Thyroid gland (tissue), 4 donors: Measurements from ENCODE around the gene SUPT6H. TPM values are rescaled to one million over a fixed set of nuclear protein-coding genes. Genes with fewer than 3 reads are reported as not detected.

Source experiments
- DNase-seq, 2 donors: peaks; one replicate each; pipeline ENCODE4 v3.0.0-alpha.2; 2019
- H3K27ac ChIP-seq, 3 donors: fragments of 200-600 bp; sonication (generic); 1 replicate in 2 of 3; 2 replicates in 1 of 3; pipeline ENCODE4 v1.5.1; 2016 to 2019; ENCODE audit warnings: mild to moderate bottlenecking in 1 of 3, moderate library complexity in 1 of 3
- H3K27me3 ChIP-seq: fragments of 200-600 bp; sonication (generic); one replicate; pipeline ENCODE4 v1.5.1; 2019
- H3K36me3 ChIP-seq, 2 donors: fragments of 200-600 bp; sonication (generic); one replicate each; pipeline ENCODE4 v1.5.1; 2016 to 2019
- H3K4me1 ChIP-seq, 2 donors: fragments of 200-600 bp; sonication (generic); one replicate each; pipeline ENCODE4 v1.5.1; 2017 to 2019
- H3K4me3 ChIP-seq, 3 donors: fragments of 200-600 bp; sonication (generic); replicated peaks in 1 of 3; 1 replicate in 2 of 3; 2 replicates in 1 of 3; pipeline ENCODE4 v1.5.1; 2016; ENCODE audit warnings: mild to moderate bottlenecking in 1 of 3
- H3K9me3 ChIP-seq: fragments of 200-600 bp; sonication (generic); one replicate; pipeline ENCODE4 v1.5.1; 2017
- CTCF ChIP-seq, 6 experiments: fragments of 200-600 bp in 3 of 6; fragments of 450-650 bp in 3 of 6; sonication (generic) in 3 of 6; IDR thresholded peaks; one replicate each; pipeline ENCODE4 v1.5.1; 2016 to 2019; ENCODE audit warnings: antibody characterized with exemption in 6 of 6, mild to moderate bottlenecking in 2 of 6, inconsistent platforms in 1 of 6, moderate library complexity in 1 of 6
- POLR2A ChIP-seq, 2 donors: fragments of 450-650 bp; IDR thresholded peaks; one replicate each; pipeline ENCODE4 v1.6.1; 2017; ENCODE audit warnings: antibody characterized with exemption in 2 of 2, mild to moderate bottlenecking in 2 of 2, moderate library complexity in 1 of 2
- WGBS, 2 donors: methylation state at CpG; one replicate each; pipeline ENCODE4 v1.1.5; 2017; 5-methylcytosine and 5-hydroxymethylcytosine counted together
- intact Hi-C: fragments of 100-400 bp; cut with DNase I; formaldehyde crosslinking; loops from one replicate; pipeline ENCODE4 v1.15.1; 2023
- total RNA-seq, 4 donors: library from RNA; depleted of rRNA; stranded (reverse); fragments of >200 nt; gene quantifications; one replicate each; pipeline ENCODE4 v1.2.3, GENCODE V29; 2016

SUPT6H gene
- total RNA-seq, 4 donors from 2014 or later = 49.2 to 117 (median 61.6) TPM

GRCh38 chr17:28615260-28615940 lies 46.6 kb upstream of the SUPT6H start:
- peaks cover 62 to 65% of the 10 kb centered on the region in 2 donors for H3K36me3 ChIP-seq
- H3K4me3 ChIP-seq = no peak overlapping the region
- H3K4me1 ChIP-seq = peaks cover 0 to 6% of the 10 kb centered on the region in 2 donors
- no peak for DNase-seq
- TF ChIP-seq POLR2A (IDR thresholded peaks at IDR 0.05) = no peak
- TF ChIP-seq CTCF (IDR thresholded peaks at IDR 0.05) = no peak
- no peaks in the 10 kb centered on the region for H3K27me3 ChIP-seq
- WGBS, 2 donors = 92 to 96% methylated on average over 4 of the region's 4 CpGs
- no peaks in the 10 kb centered on the region for H3K9me3 ChIP-seq
- intact Hi-C loops = no loop called here
- H3K27ac ChIP-seq = no peak overlapping the region

GRCh38 chr17:28616281-28616680 lies 45.7 kb upstream of the SUPT6H start:
- Histone ChIP-seq H3K27me3 (no peaks in the 10 kb centered on the region), H3K36me3 (peaks cover 71 to 74% of the 10 kb centered on the region in 2 donors), H3K27ac (no peak overlapping the region), H3K9me3 (no peaks in the 10 kb centered on the region), H3K4me1 (peaks cover 0 to 6% of the 10 kb centered on the region in 2 donors), H3K4me3 (no peak overlapping the region)
- no peak for DNase-seq
- WGBS, 2 donors = 88 to 90% methylated on average over 7 of the region's 7 CpGs
- TF ChIP-seq POLR2A (IDR thresholded peaks at IDR 0.05) (no peak), CTCF (IDR thresholded peaks at IDR 0.05) (no peak)
- intact Hi-C loops = no loop called here

GRCh38 chr17:28618464-28618863 lies 43.5 kb upstream of the SUPT6H start:
- intact Hi-C loops = no loop called here
- Histone ChIP-seq H3K27me3 (no peaks in the 10 kb centered on the region), H3K36me3 (peaks cover 89 to 92% of the 10 kb centered on the region in 2 donors), H3K27ac (no peak overlapping the region), H3K4me3 (no peak overlapping the region), H3K9me3 (no peaks in the 10 kb centered on the region), H3K4me1 (no peaks in the 10 kb centered on the region)
- 95 to 98% methylated on average over 3 of the region's 3 CpGs for WGBS, 2 donors
- no peak for DNase-seq
- TF ChIP-seq POLR2A (IDR thresholded peaks at IDR 0.05) (no peak), CTCF (IDR thresholded peaks at IDR 0.05) (no peak)

GRCh38 chr17:28620010-28620409 lies 42.0 kb upstream of the SUPT6H start:
- 82 to 89% methylated on average over 2 of the region's 2 CpGs for WGBS, 2 donors
- DNase-seq = no peak
- peaks cover 88 to 94% of the 10 kb centered on the region in 2 donors for H3K36me3 ChIP-seq

More at GRCh38 chr17:28620010-28620409, 42.0 kb upstream of the SUPT6H start:
- Histone ChIP-seq H3K9me3 (no peaks in the 10 kb centered on the region), H3K4me3 (no peak overlapping the region), H3K27me3 (no peaks in the 10 kb centered on the region), H3K27ac (no peak overlapping the region), H3K4me1 (no peaks in the 10 kb centered on the region)
- intact Hi-C loops = no loop called here
- TF ChIP-seq POLR2A (IDR thresholded peaks at IDR 0.05) = no peak
- TF ChIP-seq CTCF (IDR thresholded peaks at IDR 0.05) = no peak
